Neural cell (in vitro differentiated cells): ENCODE measurements around the gene BRI3. TPM values are rescaled to one million over a fixed set of nuclear protein-coding genes. Genes with fewer than 3 reads are reported as not detected.

Experiments
- H2AFZ ChIP-seq: fragments of 200-600, 300-800 bp; sonication (generic), shearing (Covaris generic); 2 replicates; pipeline ENCODE4 v1.6.0; 2014; ENCODE audit warnings: low read depth, mild to moderate bottlenecking, antibody characterized with exemption, low read length, moderate library complexity
- H3F3A ChIP-seq: fragments of 200-600 bp; shearing (Covaris generic); 2 replicates; pipeline ENCODE4 v1.6.1; 2016; ENCODE audit warnings: mild to moderate bottlenecking, moderate library complexity, mixed read lengths, antibody characterized with exemption, low read length; ENCODE audit not compliant: insufficient read depth, poor library complexity, severe bottlenecking
- H3K27ac ChIP-seq: fragments of 200-600, 300-800 bp; sonication (generic), shearing (Covaris generic); 2 replicates; pipeline ENCODE4 v1.5.1; 2014; ENCODE audit warnings: mild to moderate bottlenecking, low read length, moderate library complexity
- H3K27me3 ChIP-seq: fragments of 300-800, 200-600 bp; sonication (generic), shearing (Covaris generic); 2 replicates; pipeline ENCODE4 v1.6.0; 2014; ENCODE audit warnings: mild to moderate bottlenecking, low read depth, low read length, moderate library complexity; ENCODE audit not compliant: insufficient read depth
- H3K36me3 ChIP-seq: fragments of 300-800, 200-600 bp; sonication (generic), shearing (Covaris generic); 2 replicates; pipeline ENCODE4 v1.5.1; 2014; ENCODE audit warnings: mild to moderate bottlenecking, antibody characterized with exemption, low read length, moderate library complexity; ENCODE audit not compliant: insufficient read depth
- H3K4me2 ChIP-seq: fragments of 300-800, 200-600 bp; sonication (generic), shearing (Covaris generic); 2 replicates; pipeline ENCODE4 v1.6.0; 2014; ENCODE audit warnings: mild to moderate bottlenecking, low read length
- H3K4me3 ChIP-seq: fragments of 300-800, 200-600 bp; sonication (generic), shearing (Covaris generic); 2 replicates; pipeline ENCODE4 v1.5.1; 2014; ENCODE audit warnings: mild to moderate bottlenecking, low read length, moderate library complexity
- H3K79me2 ChIP-seq: fragments of 200-600 bp; shearing (Covaris generic); replicated peaks from 2 replicates; pipeline ENCODE4 v1.6.0; 2014; ENCODE audit warnings: mild to moderate bottlenecking, low read length, moderate library complexity; ENCODE audit not compliant: insufficient read depth
- H3K9ac ChIP-seq: fragments of 300-800, 200-600 bp; sonication (generic), shearing (Covaris generic); 2 replicates; pipeline ENCODE4 v1.6.1; 2016; ENCODE audit warnings: mild to moderate bottlenecking, low read length, mixed read lengths
- H3K9me2 ChIP-seq: fragments of 200-600 bp; shearing (Covaris generic); 2 replicates; pipeline ENCODE4 v1.6.1; 2016; ENCODE audit warnings: mild to moderate bottlenecking, low read length, mixed read lengths; ENCODE audit not compliant: insufficient read depth
- H3K9me3 ChIP-seq: fragments of 200-600, 300-800 bp; sonication (generic), shearing (Covaris generic); 2 replicates; pipeline ENCODE4 v1.6.1; 2016; ENCODE audit warnings: mild to moderate bottlenecking, mixed run types, low read length, moderate library complexity, mixed read lengths
- H4K20me1 ChIP-seq: fragments of 200-600 bp; shearing (Covaris generic); 2 replicates; pipeline ENCODE4 v1.6.1; 2016; ENCODE audit warnings: mild to moderate bottlenecking, mixed run types; ENCODE audit not compliant: insufficient read depth
- EP300 ChIP-seq: fragments of 450-650 bp; conservative IDR thresholded peaks from 2 replicates; pipeline ENCODE4 v1.6.1; 2014; ENCODE audit warnings: antibody characterized with exemption, mild to moderate bottlenecking, moderate library complexity; ENCODE audit not compliant: poor library complexity, severe bottlenecking
- EZH2 ChIP-seq: fragments of 200-600, 300-800 bp; shearing (Covaris generic), sonication (generic); IDR thresholded peaks from 2 replicates; pipeline ENCODE4 v1.6.1; 2014; ENCODE audit warnings: antibody characterized with exemption, low read length, borderline replicate concordance, mild to moderate bottlenecking; ENCODE audit not compliant: insufficient read depth, poor library complexity, severe bottlenecking
- MXI1 ChIP-seq: fragments of 450-650 bp; conservative IDR thresholded peaks from 2 replicates; pipeline ENCODE4 v1.6.1; 2014; ENCODE audit warnings: antibody characterized with exemption, mild to moderate bottlenecking; ENCODE audit not compliant: poor library complexity, severe bottlenecking
- POLR2AphosphoS5 ChIP-seq: IDR thresholded peaks from 2 replicates; pipeline ENCODE4 v1.6.1; 2012
- RAD21 ChIP-seq: fragments of 450-650 bp; conservative IDR thresholded peaks from 2 replicates; pipeline ENCODE4 v1.6.1; 2014; ENCODE audit warnings: antibody characterized with exemption, mild to moderate bottlenecking, moderate library complexity
- SMC3 ChIP-seq: fragments of 450-650 bp; conservative IDR thresholded peaks from 2 replicates; pipeline ENCODE4 v1.6.1; 2014; ENCODE audit warnings: antibody characterized with exemption, mild to moderate bottlenecking, moderate library complexity; ENCODE audit not compliant: poor library complexity
- TAF1 ChIP-seq: IDR thresholded peaks from 2 replicates; pipeline ENCODE4 v1.6.1; 2012; ENCODE audit warnings: low read depth
- polyA plus RNA-seq: library from polyadenylated mRNA; depleted of rRNA; stranded (reverse); fragments of >200 nt; gene quantifications from 2 replicates; pipeline ENCODE4 v1.2.3, GENCODE V29; 2014
- TF ChIP-seq, protein P1 (sequence below): IDR thresholded peaks from 2 replicates; pipeline ENCODE4 v1.6.1; 2012; ENCODE audit warnings: borderline replicate concordance
- TF ChIP-seq, protein P2 (sequence below): fragments of 450-650 bp; IDR thresholded peaks from 2 replicates; pipeline ENCODE4 v1.5.1; 2014; ENCODE audit warnings: antibody characterized with exemption, mild to moderate bottlenecking, moderate library complexity; ENCODE audit not compliant: poor library complexity, severe bottlenecking

BRI3 gene
- polyA plus RNA-seq, 1 donor from 2014 or later: 55.6 TPM

DNA sequence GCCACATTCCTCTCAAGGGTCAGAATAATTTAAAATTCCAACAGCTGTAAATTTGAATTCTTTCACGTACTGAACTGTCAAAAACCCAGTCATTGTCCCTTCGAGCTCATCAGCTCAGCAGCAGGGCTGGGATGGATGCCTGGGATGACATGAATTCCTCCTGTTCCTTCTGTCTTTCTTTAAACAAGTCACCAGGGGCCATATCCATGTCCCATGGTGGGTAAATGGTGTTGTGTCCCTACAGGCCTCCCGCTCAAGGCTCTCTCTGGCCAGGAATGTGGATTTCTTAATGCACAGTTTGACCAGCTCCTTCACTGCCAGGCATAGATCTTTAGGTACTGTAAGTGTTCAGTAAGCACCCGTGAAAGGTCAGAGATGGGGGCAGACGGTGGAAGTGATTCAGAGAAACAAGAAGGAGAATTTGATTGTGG lies 15.6 kb upstream of the BRI3 start:
- no peak for TF ChIP-seq TAF1
- TF ChIP-seq EZH2: no peak
- TF ChIP-seq, protein P1, sequence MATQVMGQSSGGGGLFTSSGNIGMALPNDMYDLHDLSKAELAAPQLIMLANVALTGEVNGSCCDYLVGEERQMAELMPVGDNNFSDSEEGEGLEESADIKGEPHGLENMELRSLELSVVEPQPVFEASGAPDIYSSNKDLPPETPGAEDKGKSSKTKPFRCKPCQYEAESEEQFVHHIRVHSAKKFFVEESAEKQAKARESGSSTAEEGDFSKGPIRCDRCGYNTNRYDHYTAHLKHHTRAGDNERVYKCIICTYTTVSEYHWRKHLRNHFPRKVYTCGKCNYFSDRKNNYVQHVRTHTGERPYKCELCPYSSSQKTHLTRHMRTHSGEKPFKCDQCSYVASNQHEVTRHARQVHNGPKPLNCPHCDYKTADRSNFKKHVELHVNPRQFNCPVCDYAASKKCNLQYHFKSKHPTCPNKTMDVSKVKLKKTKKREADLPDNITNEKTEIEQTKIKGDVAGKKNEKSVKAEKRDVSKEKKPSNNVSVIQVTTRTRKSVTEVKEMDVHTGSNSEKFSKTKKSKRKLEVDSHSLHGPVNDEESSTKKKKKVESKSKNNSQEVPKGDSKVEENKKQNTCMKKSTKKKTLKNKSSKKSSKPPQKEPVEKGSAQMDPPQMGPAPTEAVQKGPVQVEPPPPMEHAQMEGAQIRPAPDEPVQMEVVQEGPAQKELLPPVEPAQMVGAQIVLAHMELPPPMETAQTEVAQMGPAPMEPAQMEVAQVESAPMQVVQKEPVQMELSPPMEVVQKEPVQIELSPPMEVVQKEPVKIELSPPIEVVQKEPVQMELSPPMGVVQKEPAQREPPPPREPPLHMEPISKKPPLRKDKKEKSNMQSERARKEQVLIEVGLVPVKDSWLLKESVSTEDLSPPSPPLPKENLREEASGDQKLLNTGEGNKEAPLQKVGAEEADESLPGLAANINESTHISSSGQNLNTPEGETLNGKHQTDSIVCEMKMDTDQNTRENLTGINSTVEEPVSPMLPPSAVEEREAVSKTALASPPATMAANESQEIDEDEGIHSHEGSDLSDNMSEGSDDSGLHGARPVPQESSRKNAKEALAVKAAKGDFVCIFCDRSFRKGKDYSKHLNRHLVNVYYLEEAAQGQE: no peak
- TF ChIP-seq, protein P2, sequence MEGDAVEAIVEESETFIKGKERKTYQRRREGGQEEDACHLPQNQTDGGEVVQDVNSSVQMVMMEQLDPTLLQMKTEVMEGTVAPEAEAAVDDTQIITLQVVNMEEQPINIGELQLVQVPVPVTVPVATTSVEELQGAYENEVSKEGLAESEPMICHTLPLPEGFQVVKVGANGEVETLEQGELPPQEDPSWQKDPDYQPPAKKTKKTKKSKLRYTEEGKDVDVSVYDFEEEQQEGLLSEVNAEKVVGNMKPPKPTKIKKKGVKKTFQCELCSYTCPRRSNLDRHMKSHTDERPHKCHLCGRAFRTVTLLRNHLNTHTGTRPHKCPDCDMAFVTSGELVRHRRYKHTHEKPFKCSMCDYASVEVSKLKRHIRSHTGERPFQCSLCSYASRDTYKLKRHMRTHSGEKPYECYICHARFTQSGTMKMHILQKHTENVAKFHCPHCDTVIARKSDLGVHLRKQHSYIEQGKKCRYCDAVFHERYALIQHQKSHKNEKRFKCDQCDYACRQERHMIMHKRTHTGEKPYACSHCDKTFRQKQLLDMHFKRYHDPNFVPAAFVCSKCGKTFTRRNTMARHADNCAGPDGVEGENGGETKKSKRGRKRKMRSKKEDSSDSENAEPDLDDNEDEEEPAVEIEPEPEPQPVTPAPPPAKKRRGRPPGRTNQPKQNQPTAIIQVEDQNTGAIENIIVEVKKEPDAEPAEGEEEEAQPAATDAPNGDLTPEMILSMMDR: no peak
- no peak for TF ChIP-seq SMC3
- TF ChIP-seq POLR2AphosphoS5: no peak
- TF ChIP-seq EP300: no peak
- TF ChIP-seq RAD21: no peak
- no peak for TF ChIP-seq MXI1
- Histone ChIP-seq H3K27me3 (no peaks in the 10 kb centered on the region), H3K4me3 (no peak overlapping the region), H3K79me2 (no peaks in the 10 kb centered on the region), H3K27ac (no peak overlapping the region), H2AFZ (no peak overlapping the region), H3K4me2 (no peak overlapping the region), H3K9me2 (no peaks in the 10 kb centered on the region), H3K9me3 (no peaks in the 10 kb centered on the region), H4K20me1 (no peaks in the 10 kb centered on the region), H3K9ac (no peak overlapping the region), H3K36me3 (no peaks in the 10 kb centered on the region), H3F3A (no peaks in the 10 kb centered on the region)

DNA sequence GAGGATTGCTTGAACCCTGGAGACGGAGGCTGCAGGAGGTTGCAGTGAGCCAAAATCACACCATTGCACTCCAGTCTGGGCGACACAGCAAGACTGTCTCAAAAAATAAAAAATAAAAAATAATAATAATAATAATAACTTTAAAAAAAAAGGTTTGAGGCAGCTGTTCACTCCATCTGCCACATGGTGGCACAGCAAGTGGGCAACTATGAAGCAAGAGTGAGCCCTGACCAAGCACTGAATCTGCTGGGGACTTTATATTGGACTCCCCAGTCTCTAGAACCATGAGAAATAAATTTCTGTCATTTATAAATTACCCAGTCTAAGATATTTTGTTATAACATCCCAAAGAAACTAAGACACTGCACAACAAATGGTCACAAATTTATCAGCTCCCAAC lies 14.6 kb upstream of the BRI3 start:
- Histone ChIP-seq H3F3A (no peaks in the 10 kb centered on the region), H3K9ac (no peak overlapping the region), H3K27me3 (no peaks in the 10 kb centered on the region), H3K79me2 (no peaks in the 10 kb centered on the region), H3K9me3 (no peaks in the 10 kb centered on the region), H4K20me1 (no peaks in the 10 kb centered on the region), H3K4me3 (no peak overlapping the region), H3K4me2 (no peak overlapping the region), H3K36me3 (no peaks in the 10 kb centered on the region), H3K9me2 (no peaks in the 10 kb centered on the region), H2AFZ (no peak overlapping the region), H3K27ac (no peak overlapping the region)
- TF ChIP-seq, protein P2: peak; percentile 13
- TF ChIP-seq, protein P1: no peak
